Smooth muscle cell (in vitro differentiated cells): ENCODE results near the gene RGS6. TPM values are rescaled to one million over a fixed set of nuclear protein-coding genes. Genes with fewer than 3 reads are reported as not detected.

ENCODE experiments used
- DNase-seq: peaks from one replicate; lab custom pipeline; 2025; ENCODE audit not compliant: unreplicated experiment; lab: John Stamatoyannopoulos, UW
- H2AFZ ChIP-seq: fragments of 200-600 bp; sonication (generic); 2 replicates; pipeline ENCODE4 v1.6.0; 2016; ENCODE audit warnings: antibody characterized with exemption, low read depth, mild to moderate bottlenecking
- H3F3A ChIP-seq: fragments of 200-600 bp; sonication (generic); 2 replicates; pipeline ENCODE4 v1.6.0; 2017; ENCODE audit warnings: antibody characterized with exemption, low read depth
- H3K27ac ChIP-seq: fragments of 200-600 bp; sonication (generic); 2 replicates; pipeline ENCODE4 v1.5.1; 2016; ENCODE audit warnings: low read depth, mild to moderate bottlenecking
- H3K27me3 ChIP-seq: fragments of 200-600 bp; sonication (generic); 2 replicates; pipeline ENCODE4 v1.6.1; 2016; ENCODE audit warnings: low read depth, mild to moderate bottlenecking
- H3K36me3 ChIP-seq: fragments of 200-600 bp; sonication (generic); 2 replicates; pipeline ENCODE4 v1.5.1; 2016; ENCODE audit warnings: low read depth
- H3K4me1 ChIP-seq: fragments of 200-600 bp; sonication (generic); 2 replicates; pipeline ENCODE4 v1.5.1; 2016; ENCODE audit warnings: low read depth
- H3K4me2 ChIP-seq: fragments of 200-600 bp; sonication (generic); 2 replicates; pipeline ENCODE4 v1.6.0; 2016; ENCODE audit warnings: mild to moderate bottlenecking
- H3K4me3 ChIP-seq: fragments of 200-600 bp; sonication (generic); 2 replicates; pipeline ENCODE4 v1.5.1; 2016; ENCODE audit warnings: mild to moderate bottlenecking
- H3K79me2 ChIP-seq: fragments of 200-600 bp; sonication (generic); 2 replicates; pipeline ENCODE4 v1.6.0; 2016; ENCODE audit warnings: low read depth, mild to moderate bottlenecking
- H3K9ac ChIP-seq: fragments of 200-600 bp; sonication (generic); 2 replicates; pipeline ENCODE4 v1.6.0; 2016; ENCODE audit warnings: low read depth
- H3K9me3 ChIP-seq: fragments of 200-600 bp; sonication (generic); replicated peaks from 2 replicates; pipeline ENCODE4 v1.5.1; 2016; ENCODE audit warnings: low read depth
- H4K20me1 ChIP-seq: fragments of 200-600 bp; sonication (generic); 2 replicates; pipeline ENCODE4 v1.6.0; 2016; ENCODE audit warnings: low read depth
- CTCF ChIP-seq: fragments of 200-600 bp; sonication (generic); IDR thresholded peaks from 2 replicates; pipeline ENCODE4 v1.5.1; 2017; ENCODE audit warnings: borderline replicate concordance, mild to moderate bottlenecking, antibody characterized with exemption; ENCODE audit not compliant: insufficient read depth, poor library complexity, severe bottlenecking
- WGBS: methylation state at CpG from one replicate; pipeline ENCODE4 v1.1.7; 2016; ENCODE audit warnings: low lambda C conversion rate; 5-methylcytosine and 5-hydroxymethylcytosine counted together
- polyA plus RNA-seq: library from polyadenylated mRNA; unstranded; fragments of >200 nt; fragmentation: Nextera tagmentation; extraction: Ambion mirVana; gene quantifications from 2 replicates; pipeline ENCODE4 v1.2.1, GENCODE V29; 2016
- total RNA-seq: library from RNA; depleted of rRNA; stranded (reverse); fragments of >200 nt; gene quantifications from 2 replicates; pipeline ENCODE4 v1.2.3, GENCODE V29; 2014

RGS6 gene
- total and polyA plus RNA-seq, 2 experiments from 2014 or later = 0.40 TPM; not detected in 1

DNA sequence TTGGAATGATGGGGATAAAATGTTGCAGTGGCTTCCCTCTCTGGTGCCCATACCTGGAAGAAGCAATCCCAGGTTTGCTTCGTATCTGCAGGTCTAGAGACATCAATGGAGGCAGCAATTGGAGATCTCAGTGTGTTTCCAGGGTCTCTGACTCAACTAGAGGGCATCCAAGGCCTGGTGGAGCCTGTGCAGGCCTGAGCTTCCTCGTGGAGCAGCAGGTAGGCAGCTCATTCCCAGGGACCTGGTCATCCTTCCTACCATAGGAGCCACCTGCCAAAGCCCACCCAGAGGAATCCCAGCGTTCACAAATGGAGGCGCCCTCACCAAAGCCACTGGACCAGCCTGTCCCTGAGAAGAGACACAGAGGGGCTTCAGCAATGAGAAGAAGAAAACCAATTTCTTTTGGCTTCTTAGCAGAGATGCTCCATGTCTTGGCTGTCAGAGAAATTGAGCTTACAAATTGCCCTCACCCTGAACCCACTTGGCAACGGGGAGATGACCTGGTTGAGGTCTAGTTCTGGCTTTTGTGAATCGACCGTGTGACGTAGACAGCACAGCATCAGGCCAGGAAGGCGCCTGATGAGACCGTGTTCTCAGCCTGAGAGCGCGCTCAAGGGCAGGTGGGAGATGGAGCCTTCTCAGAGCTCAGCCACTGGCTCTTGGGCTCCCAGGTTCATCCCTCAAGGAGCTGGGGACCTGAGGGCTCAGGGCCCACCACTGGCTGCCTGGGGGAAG, 678.0 kb downstream of the RGS6 start:
- no peak for DNase-seq
- no peak overlapping the region for H3K4me2 ChIP-seq

GRCh38 chr14:72610831-72611200, 678.6 kb downstream of the RGS6 start:
- no peaks in the 10 kb centered on the region for H3K9me3 ChIP-seq
- H2AFZ ChIP-seq = no peak overlapping the region
- WGBS = 96% methylated on average over 2 of the region's 2 CpGs
- H3K79me2 ChIP-seq = no peaks in the 10 kb centered on the region
- H4K20me1 ChIP-seq = no peaks in the 10 kb centered on the region
- no peaks in the 10 kb centered on the region for H3K36me3 ChIP-seq
- no peaks in the 10 kb centered on the region for H3K27me3 ChIP-seq
- TF ChIP-seq CTCF = no peak
- no peak overlapping the region for H3K9ac ChIP-seq
- peaks cover 12% of the 10 kb centered on the region for H3K4me1 ChIP-seq
- H3K4me2 ChIP-seq = no peak overlapping the region
- H3F3A ChIP-seq = no peaks in the 10 kb centered on the region
- no peak for DNase-seq
- no peak overlapping the region for H3K4me3 ChIP-seq
- H3K27ac ChIP-seq = no peak overlapping the region

More for the DNA sequence above, 678.0 kb downstream of the RGS6 start:
- TF ChIP-seq CTCF = no peak
- H3K27me3 ChIP-seq = no peaks in the 10 kb centered on the region
- H2AFZ ChIP-seq = no peak overlapping the region
- H3K4me1 ChIP-seq = peaks cover 8% of the 10 kb centered on the region
- no peak overlapping the region for H3K4me3 ChIP-seq
- no peaks in the 10 kb centered on the region for H4K20me1 ChIP-seq
- 97% methylated on average over 12 of the region's 12 CpGs for WGBS
- no peak overlapping the region for H3K27ac ChIP-seq
- no peak overlapping the region for H3K9ac ChIP-seq
- H3K36me3 ChIP-seq = no peaks in the 10 kb centered on the region
- H3K79me2 ChIP-seq = no peaks in the 10 kb centered on the region
- no peaks in the 10 kb centered on the region for H3K9me3 ChIP-seq
- H3F3A ChIP-seq = no peaks in the 10 kb centered on the region

DNA sequence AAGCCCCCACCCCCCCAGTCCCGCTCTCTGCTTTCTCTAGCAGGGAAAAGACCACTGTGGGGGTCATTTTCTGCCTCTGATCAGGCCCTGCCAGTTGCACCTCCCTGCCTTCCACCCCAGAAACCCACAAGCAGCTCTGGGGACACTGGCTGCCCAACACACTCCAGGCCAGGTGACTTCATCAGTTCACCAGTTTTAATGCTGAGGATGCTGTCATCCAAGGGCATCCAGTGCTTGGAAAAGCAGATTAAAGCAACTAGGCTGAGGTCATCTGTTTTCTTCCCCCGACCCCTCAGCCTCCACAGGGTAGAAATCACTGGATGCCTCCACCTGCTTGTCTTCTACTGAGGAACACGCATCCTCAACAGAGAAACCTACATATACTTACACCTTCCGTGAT, 679.3 kb downstream of the RGS6 start:
- no peaks in the 10 kb centered on the region for H3K79me2 ChIP-seq
- no peak for TF ChIP-seq CTCF
- no peak for DNase-seq

DNA sequence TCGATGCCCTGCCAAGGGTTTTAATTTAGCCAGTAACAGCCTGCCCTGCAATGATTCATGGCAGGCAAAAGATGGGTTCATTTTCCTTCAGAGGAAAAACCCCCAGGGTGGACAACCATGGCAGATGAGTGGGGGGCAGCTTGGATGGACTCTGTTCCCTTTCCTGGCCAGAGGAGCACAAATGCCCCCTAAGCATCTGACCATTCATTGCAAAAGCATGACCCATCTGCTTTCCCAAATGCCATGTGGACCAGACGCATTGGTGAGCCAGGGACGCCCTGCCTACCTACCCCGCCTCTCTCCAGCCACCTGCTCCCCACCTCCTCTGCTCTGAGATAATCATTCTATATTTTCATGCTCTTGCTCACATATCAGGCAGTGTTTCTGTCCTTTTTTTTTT, 679.8 kb downstream of the RGS6 start:
- 98% methylated on average over 4 of the region's 4 CpGs for WGBS
- DNase-seq = no peak

More for the DNA sequence above, 679.3 kb downstream of the RGS6 start:
- Histone ChIP-seq H3K9ac (no peak overlapping the region), H3K4me1 (peaks cover 12% of the 10 kb centered on the region), H2AFZ (no peak overlapping the region), H4K20me1 (no peaks in the 10 kb centered on the region), H3K9me3 (no peaks in the 10 kb centered on the region), H3K27me3 (no peaks in the 10 kb centered on the region), H3F3A (no peaks in the 10 kb centered on the region), H3K4me2 (no peak overlapping the region), H3K27ac (no peak overlapping the region), H3K4me3 (no peak overlapping the region), H3K36me3 (no peaks in the 10 kb centered on the region)
- WGBS = 90% methylated on average over 3 of the region's 4 CpGs

More for the DNA sequence above, 679.8 kb downstream of the RGS6 start:
- TF ChIP-seq CTCF = no peak
- Histone ChIP-seq H3K36me3 (no peaks in the 10 kb centered on the region), H3K4me1 (peaks cover 16% of the 10 kb centered on the region), H3K27ac (no peak overlapping the region), H3K9me3 (no peaks in the 10 kb centered on the region), H3K4me2 (no peak overlapping the region), H2AFZ (no peak overlapping the region), H3K9ac (no peak overlapping the region), H3K79me2 (no peaks in the 10 kb centered on the region), H3K27me3 (no peaks in the 10 kb centered on the region), H4K20me1 (no peaks in the 10 kb centered on the region), H3F3A (peaks cover 4% of the 10 kb centered on the region), H3K4me3 (no peak overlapping the region)
